ENCODE measurements around the gene LRTM2.

DNA sequence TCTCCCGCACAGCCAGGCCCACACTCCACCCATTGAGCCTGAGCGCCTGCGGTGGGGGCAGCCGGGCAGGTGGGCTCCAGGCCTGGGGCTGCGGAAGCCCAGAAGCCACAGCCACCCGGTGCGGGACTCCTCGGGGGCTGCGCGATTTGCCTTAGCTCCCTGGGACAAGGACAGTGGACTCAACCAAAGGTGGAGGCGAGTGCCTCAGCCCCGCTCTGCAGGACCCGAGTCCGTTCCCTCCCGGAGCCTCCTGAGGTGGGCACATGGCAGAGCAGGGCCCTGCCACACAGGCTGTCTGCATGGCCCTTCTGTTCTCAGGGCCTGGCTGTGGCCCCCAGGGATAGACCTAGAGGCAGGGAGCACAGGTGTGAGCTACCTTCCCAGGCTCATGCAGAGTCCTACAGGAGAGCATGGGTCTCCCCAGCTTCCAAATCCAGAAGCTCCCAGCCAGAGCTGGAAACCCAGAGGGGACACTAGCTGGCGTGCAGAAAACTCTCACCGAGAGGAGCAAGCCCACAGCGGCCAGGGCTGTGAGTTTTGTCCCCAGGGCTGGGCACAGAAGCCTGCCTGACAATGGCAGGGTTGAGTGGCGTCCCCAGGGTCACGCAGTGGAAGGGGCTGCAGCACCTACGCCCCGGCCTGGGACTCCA, 22.2 kb upstream of the LRTM2 start:
- TF ChIP-seq FOXK2 (IDR thresholded peaks at IDR 0.05) (no peak), ARNT (IDR thresholded peaks at IDR 0.05) (no peak), NFRKB (IDR thresholded peaks at IDR 0.05) (no peak), TARDBP (IDR thresholded peaks at IDR 0.05) (no peak), SUZ12 (IDR thresholded peaks at IDR 0.05) (no peak), L3MBTL2 (conservative IDR thresholded peaks at IDR 0.05) (no peak), FOXM1 (IDR thresholded peaks at IDR 0.05; ENCODE audit: borderline replicate concordance) (no peak), SP1 (IDR thresholded peaks at IDR 0.05) (no peak), HDGF (IDR thresholded peaks at IDR 0.05; ENCODE audit: borderline replicate concordance) (no peak), BHLHE40 (IDR thresholded peaks at IDR 0.05; ENCODE audit: borderline replicate concordance) (no peak)
